GM10266 (cell line): Measurements from ENCODE around the gene GJC2.

ENCODE experiments used
- DNase-seq: peaks from one replicate; pipeline ENCODE4 v3.0.0; 2012; ENCODE audit errors: extremely low spot score
- TF ChIP-seq, protein P1 (sequence below): IDR thresholded peaks from 2 replicates; pipeline ENCODE4 v1.5.1; 2012; ENCODE audit warnings: mild to moderate bottlenecking, low read depth; ENCODE audit not compliant: control insufficient read depth, insufficient read depth; ENCODE audit errors: missing control alignments

GJC2 gene

DNA sequence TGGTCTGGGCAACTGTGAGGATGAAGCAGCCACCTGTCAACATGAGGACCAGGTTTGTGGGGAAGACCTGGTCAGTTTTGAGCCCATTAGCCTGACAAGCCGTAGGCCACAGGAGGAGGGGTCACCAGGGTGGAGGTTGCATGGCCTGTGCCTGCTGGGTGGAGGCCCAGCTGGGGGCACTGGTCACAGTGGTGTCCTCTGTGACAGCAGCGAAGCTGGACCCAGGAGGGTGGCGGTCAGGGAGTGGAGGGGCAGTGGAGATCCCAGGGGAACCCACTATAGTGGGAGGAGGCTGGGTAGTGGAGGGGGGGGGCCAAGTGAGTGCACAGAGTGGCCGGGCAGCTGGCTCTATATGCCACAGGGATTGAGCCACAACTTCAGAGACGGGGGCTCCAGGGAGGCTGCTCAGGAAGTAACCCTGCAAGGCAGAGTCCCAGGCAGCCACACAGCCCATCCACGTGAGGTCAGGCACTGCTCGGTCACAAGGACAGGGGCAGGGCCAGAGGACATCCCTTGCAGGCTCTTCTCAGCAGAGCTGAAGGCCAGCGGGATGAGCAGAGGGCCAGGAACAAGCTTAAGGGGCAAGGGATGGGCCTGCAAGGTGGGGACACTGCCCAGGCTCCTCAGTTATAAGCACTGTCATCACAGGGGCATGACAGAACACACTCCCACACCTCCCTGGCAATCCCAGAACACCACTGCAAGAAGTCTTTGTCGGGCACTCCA, 44.3 kb upstream of the GJC2 start:
- TF ChIP-seq, protein P1, sequence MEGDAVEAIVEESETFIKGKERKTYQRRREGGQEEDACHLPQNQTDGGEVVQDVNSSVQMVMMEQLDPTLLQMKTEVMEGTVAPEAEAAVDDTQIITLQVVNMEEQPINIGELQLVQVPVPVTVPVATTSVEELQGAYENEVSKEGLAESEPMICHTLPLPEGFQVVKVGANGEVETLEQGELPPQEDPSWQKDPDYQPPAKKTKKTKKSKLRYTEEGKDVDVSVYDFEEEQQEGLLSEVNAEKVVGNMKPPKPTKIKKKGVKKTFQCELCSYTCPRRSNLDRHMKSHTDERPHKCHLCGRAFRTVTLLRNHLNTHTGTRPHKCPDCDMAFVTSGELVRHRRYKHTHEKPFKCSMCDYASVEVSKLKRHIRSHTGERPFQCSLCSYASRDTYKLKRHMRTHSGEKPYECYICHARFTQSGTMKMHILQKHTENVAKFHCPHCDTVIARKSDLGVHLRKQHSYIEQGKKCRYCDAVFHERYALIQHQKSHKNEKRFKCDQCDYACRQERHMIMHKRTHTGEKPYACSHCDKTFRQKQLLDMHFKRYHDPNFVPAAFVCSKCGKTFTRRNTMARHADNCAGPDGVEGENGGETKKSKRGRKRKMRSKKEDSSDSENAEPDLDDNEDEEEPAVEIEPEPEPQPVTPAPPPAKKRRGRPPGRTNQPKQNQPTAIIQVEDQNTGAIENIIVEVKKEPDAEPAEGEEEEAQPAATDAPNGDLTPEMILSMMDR, result no peak
- DNase-seq, result no peak

DNA sequence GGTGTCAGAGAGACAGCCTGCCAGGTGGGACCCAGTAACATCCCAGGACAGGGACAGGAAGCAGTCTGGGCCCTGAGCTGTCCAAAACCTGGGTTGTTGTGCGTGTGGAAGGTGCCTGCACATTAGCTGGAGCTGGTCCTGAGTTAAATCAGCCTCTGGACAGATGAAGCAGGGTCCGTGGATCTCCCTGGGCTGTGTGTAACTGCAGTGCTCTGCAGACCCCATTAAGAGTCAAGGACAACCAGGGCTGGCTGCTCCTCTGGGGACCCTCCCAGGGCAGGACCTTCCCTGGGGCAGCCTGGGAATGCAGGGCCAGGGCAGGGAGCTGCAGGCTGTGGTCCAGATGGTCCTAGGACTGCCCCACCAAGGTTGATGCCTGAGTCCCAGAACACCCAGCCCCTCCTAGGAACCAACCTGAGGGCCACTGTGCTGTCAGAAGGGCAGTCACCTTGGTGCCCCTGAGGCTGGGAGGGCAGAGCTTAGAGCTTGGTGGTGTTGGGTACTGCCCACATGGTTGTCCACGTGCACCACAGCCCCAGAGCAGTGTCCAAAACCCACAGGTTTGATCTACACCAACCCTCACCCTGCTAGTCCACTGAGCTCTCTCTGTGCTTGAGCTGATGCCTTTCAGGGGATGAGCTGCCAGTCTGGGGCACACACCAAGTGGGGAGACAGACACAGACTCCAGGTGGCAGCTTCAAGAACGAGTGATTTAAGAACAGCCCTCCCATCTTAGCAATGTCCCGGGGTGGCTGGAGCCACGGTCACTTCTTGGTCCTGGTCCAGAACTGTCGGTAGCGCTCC, 43.5 kb upstream of the GJC2 start:
- TF ChIP-seq, protein P1, result no peak
- no peak for DNase-seq

DNA sequence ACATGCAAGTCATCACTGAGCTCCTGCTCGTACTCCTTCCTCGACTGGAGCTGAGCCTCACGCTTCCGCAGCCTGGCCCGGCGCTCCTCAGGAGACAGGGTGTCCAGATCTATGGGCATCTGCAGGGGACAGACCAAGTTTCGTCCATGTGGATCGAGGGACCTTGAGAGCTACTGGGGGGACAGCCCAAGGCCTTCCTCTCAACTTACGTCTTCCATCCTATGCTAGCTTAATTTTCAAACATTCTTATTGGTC, 43.0 kb upstream of the GJC2 start:
- DNase-seq, result no peak
- TF ChIP-seq, protein P1, result no peak

DNA sequence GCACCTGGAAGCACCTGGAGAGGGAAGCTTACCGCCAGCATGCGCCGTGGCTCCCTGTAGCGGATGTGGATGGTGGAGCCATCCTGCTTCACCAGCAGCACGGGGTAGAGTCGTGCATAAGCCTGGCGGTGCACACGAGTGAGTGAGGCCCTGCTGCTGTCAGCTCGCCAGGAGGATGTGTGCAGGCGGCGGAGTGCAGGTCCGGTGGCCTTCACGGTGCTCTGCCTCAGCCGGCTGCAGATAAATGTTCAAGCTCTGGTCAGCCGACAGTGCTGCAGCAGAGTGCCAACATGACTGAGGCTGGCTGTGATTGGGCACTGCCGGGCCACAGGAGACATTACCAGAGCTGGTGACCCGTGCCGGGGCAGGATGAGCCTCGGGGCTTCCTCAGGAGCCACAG, 42.1 kb upstream of the GJC2 start:
- TF ChIP-seq, protein P1, result no peak
- DNase-seq, result no peak

DNA sequence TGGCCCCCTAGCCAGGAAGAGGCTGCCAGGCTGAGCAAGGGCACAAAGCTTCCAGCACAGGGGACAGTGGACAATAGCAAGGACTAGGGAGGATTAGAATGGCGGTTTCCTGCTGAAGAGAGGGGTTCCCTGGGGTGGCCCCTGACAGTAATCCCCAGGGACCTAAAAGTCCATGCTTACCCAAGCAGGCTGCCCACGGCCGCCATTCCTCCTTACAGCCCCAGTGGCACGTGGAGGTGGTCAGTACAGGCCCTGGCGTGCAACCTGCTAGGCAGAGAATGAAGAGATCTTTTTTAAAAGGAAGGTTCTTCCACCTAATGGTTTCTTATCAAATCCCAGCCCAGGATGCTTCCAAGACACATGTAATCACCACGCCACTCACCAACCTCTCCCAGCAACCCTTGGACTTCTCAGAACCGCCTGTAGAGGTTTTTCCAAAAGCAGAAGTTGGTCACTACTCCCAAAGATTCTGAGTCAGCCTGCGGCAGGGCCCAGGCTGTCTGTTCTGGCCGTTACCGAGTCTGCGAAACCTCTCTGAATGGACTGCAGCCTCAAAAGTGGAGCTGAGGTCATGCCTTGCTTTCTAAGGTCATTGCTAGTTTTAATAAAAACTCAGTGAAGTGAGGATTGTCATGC, 41.6 kb upstream of the GJC2 start:
- DNase-seq, result no peak
- TF ChIP-seq, protein P1, result no peak

DNA sequence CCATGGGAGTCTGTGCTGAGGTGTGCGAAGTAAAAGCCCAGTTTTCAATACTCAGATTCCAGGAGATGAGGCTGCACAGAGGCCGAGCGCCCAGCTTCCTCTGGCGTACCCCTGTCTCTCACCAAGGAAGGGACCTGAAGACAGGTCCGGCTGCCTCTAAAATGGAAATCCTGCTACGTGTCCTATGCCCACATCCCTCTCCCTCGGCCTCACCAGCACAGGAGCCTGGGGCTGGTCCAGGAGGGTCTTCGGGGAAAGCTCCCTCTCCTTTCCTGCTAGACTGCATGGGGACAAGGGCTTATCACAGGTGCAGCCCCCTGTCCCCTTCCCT, 41.0 kb upstream of the GJC2 start:
- DNase-seq, result no peak
- TF ChIP-seq, protein P1, result no peak
